Activated T-helper 1 cell treated with anti-CD3 and anti-CD28 coated beads, Interleukin-2, amount 50 U/mL, for 16 hours (primary cell): ENCODE results near the gene SLC2A9.

Source experiments
- DNase-seq, 2 donors: peaks; one replicate each; pipeline ENCODE4 v3.0.0-alpha.2; 2020; ENCODE audit warnings: low read depth in 1 of 2, low spot score in 1 of 2

SLC2A9 gene

DNA sequence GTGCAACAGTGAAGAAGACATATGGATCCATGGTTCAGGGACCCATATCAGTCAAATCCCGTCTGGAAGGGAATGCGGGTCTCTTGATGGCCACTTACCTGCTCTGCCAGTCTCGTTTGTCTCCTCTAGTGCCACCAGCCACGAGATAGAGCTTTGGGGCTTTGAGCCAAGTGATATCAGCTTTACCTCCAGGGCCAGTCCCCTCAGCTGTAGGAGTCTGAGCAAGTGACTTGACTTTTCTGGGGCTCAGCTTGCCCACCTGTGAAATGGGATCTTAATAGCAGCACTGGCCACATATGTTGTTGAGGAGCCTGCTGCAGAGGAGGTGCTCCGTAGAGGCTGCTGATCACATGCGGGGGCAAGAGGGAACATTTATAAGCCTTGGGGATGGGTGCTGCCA is 1.2 kb downstream of the SLC2A9 start:
- DNase-seq: no peak

DNA sequence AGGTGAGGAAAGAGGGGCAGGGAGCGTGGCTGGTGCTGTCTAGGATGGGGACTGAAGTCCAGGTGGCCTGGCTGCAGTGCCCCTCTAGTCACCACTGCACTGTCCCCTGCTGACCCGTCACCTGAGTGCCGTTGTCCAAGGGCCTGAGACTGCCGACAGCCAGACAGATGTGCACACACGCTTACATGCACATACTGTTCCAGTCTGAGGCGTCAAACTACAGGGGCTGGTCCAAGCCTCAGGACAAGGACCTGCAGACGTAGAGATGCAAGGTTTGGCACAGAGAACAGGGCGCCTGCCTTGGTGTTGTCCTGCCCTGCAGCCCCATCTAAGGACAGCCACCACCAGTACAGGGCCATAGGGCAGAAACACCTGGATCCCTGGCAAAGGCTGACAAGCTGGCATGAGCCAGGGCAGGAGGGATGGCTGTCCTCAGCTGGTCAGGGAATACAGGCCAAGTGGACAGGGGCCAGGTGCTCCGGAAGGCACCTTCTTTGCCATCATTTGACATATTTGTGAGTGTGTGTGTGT is 1.7 kb downstream of the SLC2A9 start:
- no peak for DNase-seq

DNA sequence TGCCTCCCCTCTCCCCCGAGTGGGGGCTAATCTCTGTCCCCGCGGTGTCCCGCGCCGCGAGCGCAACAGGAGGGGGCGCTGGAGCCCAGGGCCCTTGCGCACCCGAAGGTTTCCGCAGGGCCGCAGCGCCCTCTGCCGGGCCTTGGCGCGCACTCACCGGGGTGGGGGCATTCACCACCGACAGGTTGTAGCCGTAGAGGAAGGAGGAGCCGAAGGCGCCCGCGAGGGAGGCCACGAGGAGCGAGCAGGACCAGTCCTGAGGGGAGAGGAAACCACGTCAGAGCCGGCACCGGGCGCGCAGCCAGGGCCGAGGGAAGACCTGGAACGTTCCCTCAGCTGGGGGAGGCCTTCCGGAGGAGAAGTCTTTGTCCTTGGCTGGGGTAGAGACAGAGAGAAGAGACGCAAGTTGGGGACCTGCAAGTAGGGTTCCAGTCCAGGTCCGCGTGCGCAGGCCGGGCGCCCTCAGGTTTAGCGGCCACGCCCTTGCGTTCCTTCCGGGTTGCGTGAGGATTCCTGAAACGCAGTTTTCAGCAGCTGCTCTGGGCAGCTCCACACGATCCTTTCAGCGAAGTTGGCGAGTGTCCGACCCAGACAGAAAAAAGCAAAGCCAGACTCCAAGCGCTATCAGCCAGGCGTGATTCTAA is 2.4 kb downstream of the SLC2A9 start:
- peak; percentile 85 to 87 for DNase-seq

DNA sequence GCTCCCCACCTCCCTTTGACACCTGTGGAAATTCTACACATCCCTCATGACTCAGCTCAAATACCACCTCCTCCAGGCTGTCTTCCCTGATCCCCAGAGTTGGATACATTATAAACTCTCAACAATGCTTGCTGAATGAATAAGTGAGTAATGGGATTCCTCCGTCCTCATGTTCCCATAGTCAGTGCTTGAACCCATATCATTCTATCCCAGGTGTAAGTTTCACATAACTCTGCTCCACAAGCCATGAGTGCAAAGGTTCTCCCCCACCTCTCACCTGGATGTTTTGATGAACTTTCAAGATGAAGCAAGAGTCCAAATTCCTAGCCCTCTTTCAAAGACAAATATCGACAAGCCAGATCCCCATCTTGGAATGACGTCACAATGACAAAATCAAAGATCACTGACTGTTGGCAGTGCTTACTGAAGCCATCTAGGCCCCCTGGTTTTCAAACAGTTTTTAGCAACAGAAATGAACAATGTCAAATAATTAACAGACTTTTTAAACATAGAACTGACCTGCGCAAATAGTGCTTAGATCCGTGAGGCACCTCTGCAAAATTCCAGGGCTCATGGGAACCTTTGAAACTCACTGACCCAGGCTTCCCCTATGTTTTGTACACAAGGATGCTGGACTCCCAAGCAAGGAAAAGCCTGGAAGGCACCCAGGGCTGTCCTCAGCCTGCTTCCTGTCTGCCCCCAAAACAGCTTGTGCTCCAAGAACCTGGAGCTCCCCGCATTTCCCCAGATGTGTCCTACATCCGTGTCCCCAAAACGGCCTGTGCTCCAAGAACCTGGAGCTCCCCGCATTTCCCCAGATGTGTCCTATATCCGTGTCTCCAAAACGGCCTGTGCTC is 4.0 kb downstream of the SLC2A9 start:
- no peak for DNase-seq

DNA sequence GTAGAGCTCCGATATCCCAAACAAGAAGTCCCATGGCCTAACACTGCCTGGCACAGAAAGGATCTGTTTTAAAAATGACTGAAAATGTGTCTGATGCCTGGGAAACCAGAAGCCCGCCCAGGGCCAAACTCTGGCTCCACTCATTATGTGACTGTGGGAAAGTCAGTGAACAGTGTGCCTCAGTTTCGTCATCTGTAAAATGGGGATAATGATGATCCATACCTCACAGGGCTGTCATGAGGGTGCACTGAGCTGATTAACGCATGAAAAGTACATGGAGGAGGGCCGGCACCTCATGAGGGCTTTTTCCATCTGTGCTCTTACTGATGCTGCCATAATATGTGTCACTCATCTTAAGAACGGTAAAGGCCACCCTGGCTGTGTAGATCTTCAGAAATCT is 5.1 kb downstream of the SLC2A9 start:
- DNase-seq: no peak

DNA sequence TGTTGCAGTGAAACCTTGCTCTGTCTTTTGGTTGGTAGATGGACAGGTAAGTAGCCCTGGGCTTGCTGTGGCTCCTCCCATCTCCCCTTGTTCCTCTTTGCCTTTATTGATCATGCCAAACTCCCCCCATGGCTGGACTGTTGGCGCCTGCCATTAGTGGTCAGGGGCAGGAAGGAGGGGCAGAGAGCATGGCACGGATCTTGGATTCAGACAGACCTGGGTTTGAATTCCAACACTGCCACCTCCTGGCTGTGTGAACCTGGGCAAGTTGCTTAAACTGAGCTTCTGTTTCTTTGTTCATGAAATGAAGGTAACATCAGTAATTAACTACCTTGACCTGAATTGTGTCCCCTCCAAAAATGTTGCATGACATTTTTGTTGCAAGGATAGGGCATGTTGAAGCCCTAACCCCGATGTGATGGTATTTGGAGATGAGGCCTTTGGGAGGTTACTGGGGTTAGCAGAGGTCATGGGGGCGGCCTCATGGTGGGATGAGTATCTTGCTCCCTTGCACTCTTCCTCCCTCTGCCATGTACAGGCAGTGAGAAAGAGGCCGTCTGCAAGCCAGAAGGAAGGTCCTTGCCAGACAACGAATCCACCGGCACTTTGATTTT is 6.0 kb downstream of the SLC2A9 start:
- no peak for DNase-seq

DNA sequence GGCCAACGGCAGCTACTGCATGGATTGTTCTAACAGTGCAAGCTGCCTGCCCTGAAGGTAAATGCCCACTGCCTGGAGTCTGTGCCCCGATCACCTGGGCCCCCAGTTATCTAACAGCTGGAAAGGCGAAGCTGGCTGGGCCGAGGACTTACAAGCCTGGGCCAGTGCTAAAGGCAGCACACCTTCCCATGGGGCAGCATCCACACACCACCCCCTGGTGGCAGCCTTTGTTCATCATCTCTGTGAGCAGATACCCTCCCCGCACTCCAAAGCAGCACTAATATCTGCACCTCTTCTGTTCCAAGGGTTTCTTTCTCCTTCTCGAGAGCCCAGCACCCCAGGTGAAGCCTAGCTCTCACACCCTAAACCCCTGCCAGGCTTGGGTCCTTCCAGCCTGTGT is 7.6 kb downstream of the SLC2A9 start:
- no peak for DNase-seq

DNA sequence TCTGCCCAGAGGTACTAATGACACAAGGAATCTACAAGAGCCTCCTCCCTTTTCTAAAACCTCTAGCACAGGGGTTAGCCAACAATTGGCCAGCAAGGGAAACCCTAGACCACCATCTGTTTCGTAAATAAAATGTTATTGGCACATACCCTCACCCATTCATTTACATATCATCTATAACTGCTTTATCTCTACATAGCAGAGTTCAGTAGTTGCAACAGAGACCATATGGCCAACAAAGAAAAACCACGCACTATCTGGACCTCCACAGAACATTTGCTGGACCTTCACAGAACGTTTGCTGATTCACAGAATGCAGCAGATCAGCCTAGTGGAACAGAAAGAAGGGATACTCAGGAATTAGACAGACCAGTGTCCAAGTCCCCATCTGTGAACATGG is 9.4 kb downstream of the SLC2A9 start:
- DNase-seq: no peak

DNA sequence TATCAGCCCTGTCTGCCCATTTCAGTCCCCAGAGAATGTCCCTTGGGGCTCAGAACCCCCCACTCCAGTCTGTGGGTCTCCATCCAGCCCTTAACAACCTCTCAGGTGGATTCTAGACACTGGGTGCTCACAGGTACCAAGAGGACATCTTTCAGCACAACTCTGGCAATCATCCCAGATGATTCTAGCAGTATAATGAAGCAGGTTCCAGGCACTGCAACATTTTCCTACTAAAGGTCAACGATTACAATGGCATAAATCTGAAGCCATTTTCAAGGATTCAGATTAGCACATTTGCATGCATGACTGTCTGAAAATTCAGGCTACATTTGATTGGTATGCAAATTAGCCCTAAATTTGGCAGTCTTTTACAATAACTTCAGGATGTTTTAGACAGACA is 10.0 kb downstream of the SLC2A9 start:
- no peak for DNase-seq

DNA sequence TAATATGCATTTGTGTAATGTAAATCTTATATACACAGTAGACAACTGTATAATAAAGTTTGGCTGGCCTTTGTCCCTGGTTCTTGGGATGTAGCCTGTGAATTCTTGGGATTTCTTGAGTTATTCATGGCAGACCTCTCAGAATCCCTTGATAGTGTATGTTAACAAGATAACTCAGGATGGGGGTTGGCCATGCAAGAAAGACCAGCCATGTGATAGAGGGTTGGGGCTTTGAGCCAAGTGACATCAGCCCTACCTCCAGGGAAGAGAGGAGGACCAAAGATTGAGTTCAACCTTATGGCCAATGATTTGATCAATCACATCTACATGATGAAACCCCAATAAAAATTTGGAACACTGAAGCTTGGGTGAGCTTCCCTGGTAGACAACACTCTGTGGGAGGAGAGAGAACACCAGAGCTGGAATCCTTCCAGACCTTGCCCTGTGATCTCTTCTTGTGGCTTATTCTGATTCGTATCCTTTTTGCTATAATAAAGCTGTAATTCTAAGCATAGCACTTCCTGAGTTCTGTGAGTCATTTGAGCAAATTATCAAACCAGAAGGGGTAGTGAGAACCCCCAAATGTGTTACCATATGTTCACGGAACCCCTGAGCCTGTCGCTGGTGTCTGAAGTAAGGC is 11.3 kb downstream of the SLC2A9 start:
- DNase-seq: no peak

DNA sequence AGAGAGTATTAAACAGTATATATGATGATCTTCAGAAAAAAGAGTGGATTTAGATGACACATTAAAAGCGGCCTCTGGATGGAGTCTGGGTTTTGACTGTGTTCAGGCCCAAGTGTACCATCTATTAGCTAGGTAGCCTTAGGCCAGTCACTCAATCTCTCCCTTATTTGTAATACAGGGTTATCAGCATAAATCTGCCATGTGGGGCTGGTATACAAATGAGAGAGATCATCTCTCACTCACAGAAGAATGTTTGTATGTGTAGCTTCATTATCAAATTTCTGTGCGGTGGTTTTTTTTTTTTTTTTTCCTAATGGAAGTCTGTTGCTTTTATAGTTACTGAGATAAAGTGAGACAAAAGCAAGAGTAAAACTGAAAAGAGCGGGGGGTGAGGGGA is 12.7 kb downstream of the SLC2A9 start:
- no peak for DNase-seq

DNA sequence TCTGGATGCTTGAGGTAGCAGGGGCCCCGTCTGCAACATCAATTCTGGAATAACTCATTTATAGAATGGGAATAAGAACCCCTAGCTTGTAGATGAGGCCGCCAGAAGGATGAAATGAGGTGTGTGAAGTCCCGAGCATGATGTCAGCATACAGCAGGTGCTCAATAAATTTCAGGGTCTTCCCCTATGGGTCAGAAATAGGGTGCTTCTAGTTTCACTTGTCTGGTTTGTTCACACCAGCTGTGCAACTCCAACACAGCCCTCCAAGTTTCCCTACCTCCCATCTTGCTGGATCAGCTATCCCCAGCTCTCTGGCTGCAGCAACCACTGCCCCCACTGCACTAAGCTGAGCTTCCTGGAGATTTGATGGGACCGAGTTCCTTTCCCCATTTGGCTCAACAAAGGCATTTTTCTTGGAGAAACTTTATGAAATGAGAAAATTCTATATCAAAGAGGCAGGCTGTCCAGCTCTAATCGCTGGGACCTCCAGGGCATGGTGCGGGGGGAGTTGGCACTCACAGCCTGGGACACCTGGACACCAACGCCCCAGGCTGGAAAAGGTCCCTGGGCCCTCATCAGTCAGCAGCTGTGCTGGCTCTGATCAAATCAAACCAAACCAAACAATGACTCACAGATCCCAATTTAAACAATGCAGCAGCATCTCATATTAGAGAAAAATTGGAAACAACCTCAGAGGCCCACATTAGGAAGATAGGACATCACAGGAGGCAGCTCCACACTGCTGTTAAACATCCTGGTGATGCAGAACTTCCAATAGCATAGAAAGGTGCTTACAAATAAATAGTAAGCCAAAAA is 13.3 kb downstream of the SLC2A9 start:
- no peak for DNase-seq

DNA sequence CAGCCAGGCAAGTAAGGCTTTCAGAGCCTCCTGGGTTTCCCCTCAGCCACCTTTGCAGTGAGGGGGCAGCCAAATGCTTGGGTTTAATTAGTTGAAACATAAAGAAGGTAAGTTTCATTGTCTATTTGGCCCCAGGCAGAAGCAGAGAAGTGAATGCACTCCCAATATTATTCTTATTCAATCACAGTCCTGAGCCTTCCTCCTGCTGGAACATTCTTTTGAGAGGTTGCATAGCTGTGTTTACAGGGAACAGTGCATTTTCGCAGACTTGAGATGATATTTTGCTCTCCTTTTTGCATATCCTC is 13.9 kb downstream of the SLC2A9 start:
- no peak for DNase-seq

DNA sequence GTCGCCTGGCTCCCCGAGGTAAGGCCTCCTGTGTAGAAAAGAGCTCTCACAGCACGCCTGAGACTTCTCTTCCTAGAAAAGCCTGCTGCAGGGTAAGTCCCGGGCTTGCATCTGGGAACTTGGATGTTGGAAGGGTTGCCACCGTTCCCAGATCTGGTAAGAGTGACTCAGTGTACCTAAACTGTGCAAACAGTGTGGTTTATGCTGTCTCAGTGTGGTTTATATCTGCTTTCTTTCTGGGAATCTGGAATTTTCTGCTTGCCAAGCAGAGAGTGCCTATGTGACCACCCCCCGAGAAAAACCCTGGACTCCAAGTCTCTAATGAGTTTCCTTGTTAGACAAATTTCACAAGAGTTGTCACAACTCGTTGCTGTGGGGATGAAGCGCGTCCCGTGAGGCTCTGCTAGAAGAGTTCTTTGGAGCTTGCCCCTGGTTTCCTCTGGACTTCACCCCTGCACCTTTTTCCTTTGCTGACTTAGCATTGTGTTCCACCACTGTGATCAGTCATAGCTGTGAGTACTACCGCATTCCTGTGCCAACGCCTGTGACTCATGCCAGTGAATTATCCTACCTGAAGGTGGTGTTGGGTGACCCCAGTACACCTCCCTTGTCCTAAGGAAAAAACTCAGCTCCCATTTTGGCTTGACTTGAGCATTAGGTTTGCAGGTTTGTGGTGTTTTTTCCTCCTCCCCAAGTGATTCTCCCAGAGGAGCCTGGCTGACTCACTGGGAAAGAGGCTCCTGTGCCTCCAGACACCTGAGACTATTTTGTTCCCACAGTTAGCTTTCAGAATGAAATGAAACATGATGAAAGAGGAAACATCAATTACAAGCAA is 14.5 kb downstream of the SLC2A9 start:
- DNase-seq: no peak

DNA sequence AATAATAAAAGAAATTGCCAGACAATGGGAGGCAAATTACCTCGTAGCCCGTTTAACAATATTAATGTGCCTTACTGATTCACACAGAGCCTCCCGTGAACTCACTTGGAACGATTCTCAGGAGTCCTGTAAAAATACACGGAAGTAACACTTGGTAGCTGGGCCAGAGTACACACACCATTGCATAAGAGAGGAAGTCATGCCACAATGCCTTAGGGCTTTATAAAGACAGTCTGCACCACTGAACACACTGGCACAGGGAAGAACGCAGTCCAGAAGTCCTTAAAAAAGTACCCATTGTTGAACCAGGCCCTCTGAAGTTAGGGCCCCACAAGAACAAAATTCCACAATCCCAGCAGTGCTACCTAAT is 15.1 kb downstream of the SLC2A9 start:
- no peak for DNase-seq

DNA sequence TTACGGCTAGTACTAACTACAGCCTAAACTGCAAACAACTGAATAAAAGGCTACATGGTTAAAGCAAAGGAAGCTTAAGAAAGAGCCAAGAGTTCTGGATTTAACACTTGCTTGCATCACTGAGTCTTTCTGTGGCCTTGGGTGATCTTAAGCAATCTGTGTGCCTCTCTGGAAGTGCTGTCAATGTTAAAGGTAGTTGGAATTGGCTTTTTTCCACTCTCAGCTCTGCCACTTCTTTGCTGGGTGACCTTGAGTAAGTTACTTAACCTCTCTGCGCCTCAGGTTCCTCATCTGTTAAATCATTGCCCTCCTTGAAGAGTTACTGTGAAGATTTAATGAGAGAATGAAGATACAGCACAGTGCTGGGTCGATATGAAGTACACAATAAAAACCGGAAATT is 15.7 kb downstream of the SLC2A9 start:
- no peak for DNase-seq

DNA sequence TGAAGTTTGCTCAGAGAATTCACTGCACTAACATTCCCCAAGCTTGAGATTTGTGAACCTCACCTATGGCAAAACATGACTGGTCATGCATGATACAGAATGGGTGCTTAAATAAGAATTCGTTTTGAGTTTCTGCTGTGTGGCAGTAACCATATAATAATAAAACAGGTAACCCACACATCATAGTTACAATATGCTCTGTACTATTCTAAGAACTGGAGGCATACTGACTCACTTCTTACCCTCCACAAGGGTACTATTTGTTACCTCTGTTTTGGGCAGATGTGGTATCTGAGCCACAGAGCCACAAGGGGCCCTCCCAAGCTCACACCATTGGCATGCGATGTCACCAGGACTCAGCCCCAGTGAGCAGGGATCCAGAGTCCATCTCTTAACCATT is 17.6 kb downstream of the SLC2A9 start:
- no peak for DNase-seq

DNA sequence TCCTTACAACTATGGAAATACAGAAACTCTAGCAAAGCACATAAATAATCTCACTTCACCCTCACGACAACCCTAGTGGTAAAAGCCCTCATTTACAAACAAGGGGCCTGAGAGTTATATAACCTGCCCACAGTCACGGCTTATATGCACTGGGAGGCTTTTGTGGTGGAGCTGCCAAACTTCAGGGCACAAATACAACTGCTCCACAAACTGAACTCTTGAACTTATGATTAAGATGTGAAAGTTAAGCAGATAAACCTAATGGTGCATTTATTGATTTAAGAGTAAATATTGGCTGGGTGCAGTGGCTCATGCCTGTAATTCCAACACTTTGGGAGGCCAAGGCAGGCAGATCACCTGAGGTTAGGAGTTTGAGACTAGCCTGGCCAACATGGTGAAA is 19.0 kb downstream of the SLC2A9 start:
- no peak for DNase-seq

DNA sequence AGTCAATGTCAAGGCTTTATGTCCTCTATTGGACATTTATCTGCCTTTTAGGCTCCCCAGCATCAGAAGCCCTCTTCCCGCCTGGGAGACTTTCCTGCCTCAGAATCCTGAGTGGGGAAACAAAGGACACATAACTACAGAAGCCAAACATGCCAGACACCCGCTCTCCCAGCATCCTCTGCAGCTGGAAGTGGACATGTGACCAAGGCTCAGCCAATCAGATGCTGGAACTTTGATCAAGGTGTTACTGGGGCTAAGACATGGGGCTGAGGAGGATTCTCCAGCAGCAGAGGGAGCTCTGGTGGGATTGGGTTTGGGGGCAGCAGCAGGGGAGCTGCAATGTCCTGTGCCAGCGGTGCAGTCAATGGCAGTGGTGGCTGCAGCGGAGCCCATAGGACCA is 19.5 kb downstream of the SLC2A9 start:
- DNase-seq: no peak

DNA sequence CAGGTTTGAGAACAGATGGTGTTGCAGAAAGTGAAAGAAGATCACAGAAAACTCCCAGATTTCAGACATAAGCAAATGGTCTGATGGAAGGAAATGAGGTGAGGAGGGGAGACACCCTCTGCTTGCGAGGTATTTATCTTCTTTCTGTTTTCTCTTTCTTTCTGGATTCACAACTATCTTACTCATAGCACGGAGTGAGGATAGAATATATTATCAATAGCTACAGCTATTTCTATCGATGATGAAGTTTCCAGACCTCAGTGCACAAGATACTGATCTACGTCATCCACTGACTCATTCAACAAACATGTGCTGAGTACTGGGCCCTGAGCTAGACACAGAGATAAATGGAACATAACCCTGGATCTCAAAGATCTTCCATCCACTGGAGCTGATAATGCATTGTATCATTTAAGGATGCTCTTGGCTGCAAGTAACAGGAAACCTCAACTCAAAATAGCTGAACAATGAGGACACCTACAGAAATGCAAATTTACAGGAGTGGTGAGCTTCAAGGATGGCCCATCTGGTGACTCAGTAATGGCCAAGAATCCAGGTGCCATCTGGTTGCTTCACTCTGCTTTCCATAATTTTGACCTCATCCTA is 21.2 kb downstream of the SLC2A9 start:
- no peak for DNase-seq
